MG63 (cell line): ENCODE results near the gene SSNA1. TPM values are rescaled to one million over a fixed set of nuclear protein-coding genes. Genes with fewer than 3 reads are reported as not detected.

ENCODE experiments used
- DNase-seq: peaks from one replicate; pipeline ENCODE4 v3.0.0-alpha.2; 2020
- H3K27me3 ChIP-seq: fragments of 250-450 bp; sonication (Bioruptor Pico); 2 replicates; pipeline ENCODE4 v1.5.1; 2020; ENCODE audit warnings: mild to moderate bottlenecking, moderate library complexity
- H3K36me3 ChIP-seq: fragments of 250-450 bp; sonication (Bioruptor Pico); 2 replicates; pipeline ENCODE4 v1.5.1; 2020; ENCODE audit warnings: mild to moderate bottlenecking, moderate library complexity
- H3K4me3 ChIP-seq: fragments of 250-450 bp; sonication (Bioruptor Pico); 2 replicates; pipeline ENCODE4 v1.5.1; 2020; ENCODE audit warnings: mild to moderate bottlenecking, moderate library complexity
- H3K9me3 ChIP-seq: fragments of 250-450 bp; sonication (Bioruptor Pico); 2 replicates; pipeline ENCODE4 v1.5.1; 2020; ENCODE audit warnings: mild to moderate bottlenecking, moderate library complexity
- total RNA-seq: library from RNA; depleted of rRNA; stranded (reverse); fragments of >200 nt; shearing (Covaris generic); gene quantifications from 2 replicates; pipeline ENCODE4 v1.2.3, GENCODE V29; 2014; ENCODE audit warnings: low replicate concordance

Gene SSNA1
- total RNA-seq, 1 experiment from 2014 or later = 267 TPM

- no peaks in the 10 kb centered on the region for H3K9me3 ChIP-seq
- H3K4me3 ChIP-seq = no peak overlapping the region
- H3K36me3 ChIP-seq = peaks cover 2% of the 10 kb centered on the region; the same call in 1 of the 2 replicates
- H3K27me3 ChIP-seq = peaks cover 2% of the 10 kb centered on the region; the same call in 1 of the 2 replicates
- no peak for DNase-seq
Observed at GRCh38 chr9:137173796-137174664, 14.4 kb upstream of the SSNA1 start.

- DNase-seq = no peak
- no peaks in the 10 kb centered on the region for H3K9me3 ChIP-seq
- no peaks in the 10 kb centered on the region for H3K27me3 ChIP-seq
- peaks cover 2% of the 10 kb centered on the region; the same call in 1 of the 2 replicates for H3K36me3 ChIP-seq
- no peak overlapping the region for H3K4me3 ChIP-seq
Observed at GRCh38 chr9:137174722-137175293, 13.7 kb upstream of the SSNA1 start.

GRCh38 chr9:137175345-137175961, 13.0 kb upstream of the SSNA1 start:
- H3K36me3 ChIP-seq = peaks cover 2% of the 10 kb centered on the region
- H3K4me3 ChIP-seq = no peak overlapping the region
- no peaks in the 10 kb centered on the region for H3K27me3 ChIP-seq
- no peaks in the 10 kb centered on the region for H3K9me3 ChIP-seq
- DNase-seq = no peak

- DNase-seq = peak; percentile 25
- no peaks in the 10 kb centered on the region for H3K9me3 ChIP-seq
- H3K27me3 ChIP-seq = no peaks in the 10 kb centered on the region
- H3K4me3 ChIP-seq = no peak overlapping the region
- H3K36me3 ChIP-seq = peaks cover 2% of the 10 kb centered on the region
Observed at GRCh38 chr9:137176302-137177182, 11.9 kb upstream of the SSNA1 start.

- peaks cover 7% of the 10 kb centered on the region for H3K36me3 ChIP-seq
- no peaks in the 10 kb centered on the region for H3K27me3 ChIP-seq
- no peak for DNase-seq
- no peaks in the 10 kb centered on the region for H3K9me3 ChIP-seq
- H3K4me3 ChIP-seq = no peak overlapping the region
Observed at GRCh38 chr9:137178201-137178938, 10.1 kb upstream of the SSNA1 start.

GRCh38 chr9:137178939-137179630, 9.4 kb upstream of the SSNA1 start:
- no peaks in the 10 kb centered on the region for H3K9me3 ChIP-seq
- H3K36me3 ChIP-seq = peaks cover 7% of the 10 kb centered on the region
- H3K27me3 ChIP-seq = no peaks in the 10 kb centered on the region
- H3K4me3 ChIP-seq = no peak overlapping the region
- no peak for DNase-seq

GRCh38 chr9:137179761-137180160, 8.7 kb upstream of the SSNA1 start:
- H3K27me3 ChIP-seq = no peaks in the 10 kb centered on the region
- no peak overlapping the region for H3K4me3 ChIP-seq
- no peak for DNase-seq
- H3K36me3 ChIP-seq = peaks cover 7% of the 10 kb centered on the region
- H3K9me3 ChIP-seq = no peaks in the 10 kb centered on the region

- H3K36me3 ChIP-seq = peaks cover 7% of the 10 kb centered on the region
Observed at GRCh38 chr9:137180491-137180890, 8.0 kb upstream of the SSNA1 start.

GRCh38 chr9:137181680-137182079, 6.8 kb upstream of the SSNA1 start:
- DNase-seq = no peak
- Histone ChIP-seq H3K9me3 (no peaks in the 10 kb centered on the region), H3K36me3 (peaks cover 10% of the 10 kb centered on the region), H3K4me3 (no peak overlapping the region), H3K27me3 (no peaks in the 10 kb centered on the region)

More at GRCh38 chr9:137180491-137180890, 8.0 kb upstream of the SSNA1 start:
- no peaks in the 10 kb centered on the region for H3K27me3 ChIP-seq
- H3K9me3 ChIP-seq = no peaks in the 10 kb centered on the region
- DNase-seq = no peak
- no peak overlapping the region for H3K4me3 ChIP-seq

GRCh38 chr9:137182836-137183235, 5.6 kb upstream of the SSNA1 start:
- peaks cover 17% of the 10 kb centered on the region for H3K36me3 ChIP-seq
- no peaks in the 10 kb centered on the region for H3K27me3 ChIP-seq
- DNase-seq = no peak

GRCh38 chr9:137183980-137184595, 4.4 kb upstream of the SSNA1 start:
- H3K27me3 ChIP-seq = no peaks in the 10 kb centered on the region
- DNase-seq = no peak
- no peaks in the 10 kb centered on the region for H3K9me3 ChIP-seq
- no peak overlapping the region for H3K4me3 ChIP-seq
- peaks cover 15% of the 10 kb centered on the region for H3K36me3 ChIP-seq

More at GRCh38 chr9:137182836-137183235, 5.6 kb upstream of the SSNA1 start:
- Histone ChIP-seq H3K9me3 (no peaks in the 10 kb centered on the region), H3K4me3 (no peak overlapping the region)

GRCh38 chr9:137184881-137185660, 3.4 kb upstream of the SSNA1 start:
- peaks cover 22% of the 10 kb centered on the region for H3K36me3 ChIP-seq

GRCh38 chr9:137185921-137186320, 2.6 kb upstream of the SSNA1 start:
- H3K36me3 ChIP-seq = peaks cover 23% of the 10 kb centered on the region
- H3K27me3 ChIP-seq = no peaks in the 10 kb centered on the region
- no peak for DNase-seq
- no peaks in the 10 kb centered on the region for H3K9me3 ChIP-seq
- no peak overlapping the region for H3K4me3 ChIP-seq

More at GRCh38 chr9:137184881-137185660, 3.4 kb upstream of the SSNA1 start:
- Histone ChIP-seq H3K27me3 (no peaks in the 10 kb centered on the region), H3K4me3 (no peak overlapping the region), H3K9me3 (no peaks in the 10 kb centered on the region)
- DNase-seq = no peak

- Histone ChIP-seq H3K9me3 (no peaks in the 10 kb centered on the region), H3K27me3 (no peaks in the 10 kb centered on the region), H3K4me3 (no peak overlapping the region), H3K36me3 (peaks cover 23% of the 10 kb centered on the region)
- DNase-seq = no peak
Observed at GRCh38 chr9:137186385-137186784, 2.1 kb upstream of the SSNA1 start.
